ENCODE results near the gene AP3B2.

Gene AP3B2

DNA sequence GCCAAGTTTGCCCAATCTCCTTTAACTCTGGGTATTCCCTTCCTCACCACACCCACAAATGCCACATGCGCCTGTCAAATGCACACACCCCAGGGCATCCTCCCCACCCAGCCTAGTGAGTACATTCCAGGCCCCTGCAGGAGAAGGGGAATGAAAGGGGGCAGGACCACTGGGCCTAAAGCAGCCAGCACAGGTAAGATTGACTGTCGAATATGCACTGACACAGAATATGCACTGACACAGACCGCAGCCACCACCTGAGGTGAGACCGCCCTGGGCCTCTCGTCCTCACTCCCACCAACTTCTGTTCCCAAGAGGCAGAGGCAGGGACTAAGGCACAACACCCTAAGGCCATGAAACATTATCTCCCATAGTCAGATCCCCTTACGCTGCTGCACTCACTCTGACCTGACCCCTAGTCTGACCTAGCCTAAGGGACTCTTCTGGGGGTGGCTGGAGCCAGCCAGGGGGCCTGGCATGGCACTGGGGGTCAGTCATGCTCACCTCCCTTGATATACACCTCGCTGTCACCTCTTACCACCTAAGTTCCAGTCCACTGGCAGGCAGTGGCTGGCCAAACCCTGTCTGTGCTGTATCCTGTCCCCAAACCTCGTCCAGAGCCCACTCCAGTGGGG, 10.8 kb downstream of the AP3B2 start:
- DNase-seq (ENCODE audit: low read depth, low spot score), result no peak

DNA sequence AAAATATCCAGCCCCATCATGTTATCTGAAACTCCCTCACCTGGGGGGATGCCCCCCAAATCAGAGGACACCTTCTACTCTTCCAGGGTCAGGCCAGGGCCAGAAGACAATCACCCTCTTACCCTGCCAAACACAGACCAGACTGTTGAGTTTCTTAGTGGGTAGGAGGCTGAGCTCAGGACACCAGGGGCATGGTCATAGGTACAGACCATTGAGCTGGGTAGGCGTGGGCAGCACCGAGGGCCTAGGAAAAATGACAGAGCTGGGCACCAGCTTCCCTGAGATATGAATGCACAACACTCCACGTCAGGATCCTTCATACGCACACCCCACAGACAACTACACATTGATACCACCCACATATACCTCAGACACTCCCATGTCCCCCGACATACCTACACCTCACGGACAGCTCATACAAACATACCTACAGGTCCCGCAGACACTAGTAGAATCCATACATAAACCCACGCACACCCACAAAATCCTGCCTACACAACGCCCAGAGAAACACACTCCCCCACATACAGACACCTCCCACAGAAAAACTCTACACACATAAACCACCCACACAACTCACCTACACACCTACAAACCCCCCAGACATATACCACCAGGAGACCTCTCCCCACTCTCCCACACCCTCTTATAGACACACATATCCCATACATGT, 11.8 kb downstream of the AP3B2 start:
- no peak for DNase-seq (ENCODE audit: low read depth, low spot score)

- no peak for DNase-seq (ENCODE audit: low read depth, low spot score)
These were observed 17.5 kb downstream of the AP3B2 start for GRCh38 chr15:82692171-82692570.

DNA sequence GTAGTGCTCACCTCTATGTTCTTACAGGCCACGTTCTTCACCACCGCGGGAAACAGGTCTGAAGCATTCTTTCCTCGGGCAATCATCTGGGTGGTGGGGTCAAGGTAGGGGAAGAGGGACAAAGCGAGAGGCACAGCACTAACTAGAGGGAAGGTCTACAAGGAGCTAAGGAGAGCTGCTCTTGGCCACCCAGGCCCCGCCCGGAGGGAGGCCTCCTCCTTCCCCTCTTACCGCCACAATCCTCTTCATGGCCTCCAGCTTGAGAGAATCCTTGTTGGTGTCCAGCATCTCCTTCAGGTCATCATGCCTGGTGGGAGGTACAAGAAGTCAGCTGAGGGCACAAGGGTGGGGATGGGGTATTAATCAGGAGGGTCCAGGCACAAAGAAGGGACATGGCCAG, 20.5 kb downstream of the AP3B2 start:
- no peak for DNase-seq (ENCODE audit: low read depth, low spot score)

- DNase-seq (ENCODE audit: low read depth, low spot score), result no peak
These were observed 21.0 kb downstream of the AP3B2 start for GRCh38 chr15:82688691-82689090.

DNA sequence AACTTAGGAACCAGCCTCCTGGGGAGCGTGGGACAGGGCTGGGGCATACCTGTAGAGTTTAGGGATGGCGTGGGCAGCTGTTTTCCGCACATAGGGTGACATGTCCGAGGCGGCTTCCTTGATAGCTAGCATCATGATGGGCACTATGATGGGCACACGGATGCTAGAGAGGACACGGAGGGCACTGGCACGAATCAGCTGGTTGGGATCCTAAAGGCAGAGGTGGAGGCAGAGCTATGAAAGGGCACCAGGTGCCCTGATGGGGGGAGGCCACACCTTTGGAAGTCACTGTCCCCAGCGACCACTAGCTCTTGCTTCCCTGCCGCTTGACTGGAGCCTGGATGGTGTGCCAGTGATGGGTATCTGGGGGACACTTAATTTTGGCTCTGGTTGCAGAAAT, 28.3 kb downstream of the AP3B2 start:
- no peak for DNase-seq (ENCODE audit: low read depth, low spot score)

- no peak for DNase-seq (ENCODE audit: low read depth, low spot score)
These were observed 29.2 kb downstream of the AP3B2 start for GRCh38 chr15:82680200-82681102.

DNA sequence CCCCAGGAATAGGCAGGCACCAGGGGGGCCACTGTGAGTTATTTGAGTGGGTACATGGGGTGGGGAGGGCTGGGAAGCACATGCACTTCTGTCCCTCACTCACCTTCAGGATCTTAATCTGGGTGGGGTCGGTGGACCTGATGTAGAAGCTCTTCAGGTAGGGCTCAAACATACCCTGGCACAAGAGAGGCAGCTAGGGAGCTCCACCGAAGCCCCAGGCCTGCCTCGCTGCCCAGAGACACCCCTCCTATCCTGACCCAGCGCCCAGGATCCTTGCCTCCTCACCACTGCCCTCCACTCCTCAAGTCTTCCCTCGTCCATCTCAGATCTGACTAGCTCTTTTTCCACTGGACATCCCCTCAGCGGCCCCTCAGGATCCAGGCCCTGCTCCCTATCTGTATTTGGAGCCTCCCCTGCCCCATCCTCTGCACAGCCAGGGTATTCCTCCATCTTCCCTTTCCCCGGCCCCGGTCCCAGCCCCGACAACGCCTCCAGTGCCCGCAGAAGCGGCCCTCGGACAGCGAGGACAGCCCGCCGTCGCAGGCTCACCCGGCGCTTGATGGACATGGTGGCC, 30.0 kb downstream of the AP3B2 start:
- no peak for DNase-seq (ENCODE audit: low read depth, low spot score)

DNA sequence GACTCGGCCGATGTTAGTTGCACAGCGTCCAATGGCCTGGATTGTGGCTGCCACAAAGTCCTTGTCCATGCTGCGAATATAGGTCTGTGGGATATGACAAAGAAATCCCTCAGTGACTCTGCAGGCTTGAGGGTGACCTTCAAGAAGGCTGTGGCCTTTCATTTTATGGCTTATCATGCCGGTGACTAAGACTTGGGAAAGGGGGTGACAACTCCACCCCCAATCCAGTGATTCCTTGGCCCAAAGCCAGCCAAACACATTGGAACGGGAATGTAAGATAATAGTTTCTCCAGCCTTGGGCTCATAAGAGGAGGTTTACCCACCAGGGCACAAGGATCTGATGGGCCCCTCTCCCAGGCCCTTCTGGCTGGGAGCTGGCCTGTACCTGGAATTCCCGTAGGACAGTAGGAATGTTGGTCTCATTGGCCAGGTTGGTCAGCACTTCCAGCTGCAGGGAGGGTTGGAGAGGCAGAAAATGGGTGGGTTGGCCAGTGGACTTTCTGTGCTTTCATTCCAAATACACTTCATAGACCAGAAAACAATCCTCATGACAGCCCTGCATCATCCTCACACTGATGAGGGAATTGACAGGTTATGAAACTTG, 31.9 kb downstream of the AP3B2 start:
- no peak for DNase-seq (ENCODE audit: low read depth, low spot score)

GRCh38 chr15:82674873-82675272, 34.8 kb downstream of the AP3B2 start:
- DNase-seq (ENCODE audit: low read depth, low spot score), result no peak

GRCh38 chr15:82670699-82671098, 39.0 kb downstream of the AP3B2 start:
- DNase-seq (ENCODE audit: low read depth, low spot score), result no peak

- DNase-seq (ENCODE audit: low read depth, low spot score), result no peak
These were observed 43.1 kb downstream of the AP3B2 start for GRCh38 chr15:82666606-82667005.

- DNase-seq (ENCODE audit: low read depth, low spot score), result no peak
These were observed 45.7 kb downstream of the AP3B2 start for GRCh38 chr15:82664021-82664420.

DNA sequence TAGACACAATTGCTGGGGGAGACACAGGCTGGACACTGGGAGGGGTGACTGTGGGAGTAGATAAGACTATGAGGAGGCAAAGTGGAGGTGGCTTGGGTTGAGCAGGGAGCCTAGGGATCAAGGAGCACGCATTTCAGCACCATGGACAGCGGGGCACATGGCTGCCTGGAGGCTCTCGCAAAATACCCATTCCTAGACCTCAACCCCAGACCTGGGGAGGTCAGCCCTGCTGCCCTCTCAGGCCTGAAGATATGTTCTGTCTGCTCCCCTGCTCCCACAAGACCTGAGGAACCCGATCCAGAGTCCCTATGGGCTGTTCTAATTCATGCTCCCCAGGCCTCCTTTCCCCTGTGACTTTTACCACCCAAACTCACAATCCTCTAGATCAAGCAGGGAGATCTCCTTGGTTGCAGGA, 46.5 kb downstream of the AP3B2 start:
- DNase-seq (ENCODE audit: low read depth, low spot score), result no peak

DNA sequence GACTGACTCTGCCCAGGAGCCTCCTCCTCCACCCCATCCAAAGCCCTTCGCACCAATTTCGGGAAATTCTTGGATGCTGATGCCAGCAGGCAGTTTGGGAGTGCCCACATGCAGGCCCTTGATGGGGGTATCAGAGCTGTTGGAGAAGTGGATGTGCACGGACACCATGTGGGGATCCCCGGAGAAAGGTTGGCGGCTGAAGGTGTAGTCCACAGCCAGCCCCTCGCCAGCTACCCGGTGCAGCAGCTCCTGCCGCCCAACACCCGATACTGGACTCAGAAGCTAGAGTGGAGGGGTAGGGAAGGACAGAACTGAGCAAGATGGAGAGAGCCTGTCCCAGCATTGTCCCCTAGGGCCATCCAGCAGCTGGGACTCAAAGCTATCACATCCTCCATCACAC, 47.0 kb downstream of the AP3B2 start:
- no peak for DNase-seq (ENCODE audit: low read depth, low spot score)

DNA sequence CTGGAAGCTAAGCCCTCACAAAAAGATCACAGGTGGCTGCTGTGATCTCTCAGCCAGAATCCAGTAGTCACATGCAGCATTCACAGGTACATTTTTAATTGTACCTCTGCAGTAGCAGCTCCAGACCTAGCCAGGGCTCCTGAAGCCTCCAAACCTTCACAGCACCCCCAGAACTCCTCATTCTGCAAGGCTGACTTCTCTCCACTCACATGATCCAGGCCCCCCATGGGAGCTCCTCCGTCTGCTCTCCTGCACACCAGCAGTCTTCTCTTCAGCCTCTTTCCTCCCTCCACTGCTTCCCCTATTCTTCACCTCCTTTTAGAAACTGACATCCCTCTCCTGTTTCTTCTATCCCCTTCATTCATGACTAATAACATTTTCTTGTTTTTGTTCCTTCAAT, 49.3 kb downstream of the AP3B2 start:
- no peak for DNase-seq (ENCODE audit: low read depth, low spot score)

DNA sequence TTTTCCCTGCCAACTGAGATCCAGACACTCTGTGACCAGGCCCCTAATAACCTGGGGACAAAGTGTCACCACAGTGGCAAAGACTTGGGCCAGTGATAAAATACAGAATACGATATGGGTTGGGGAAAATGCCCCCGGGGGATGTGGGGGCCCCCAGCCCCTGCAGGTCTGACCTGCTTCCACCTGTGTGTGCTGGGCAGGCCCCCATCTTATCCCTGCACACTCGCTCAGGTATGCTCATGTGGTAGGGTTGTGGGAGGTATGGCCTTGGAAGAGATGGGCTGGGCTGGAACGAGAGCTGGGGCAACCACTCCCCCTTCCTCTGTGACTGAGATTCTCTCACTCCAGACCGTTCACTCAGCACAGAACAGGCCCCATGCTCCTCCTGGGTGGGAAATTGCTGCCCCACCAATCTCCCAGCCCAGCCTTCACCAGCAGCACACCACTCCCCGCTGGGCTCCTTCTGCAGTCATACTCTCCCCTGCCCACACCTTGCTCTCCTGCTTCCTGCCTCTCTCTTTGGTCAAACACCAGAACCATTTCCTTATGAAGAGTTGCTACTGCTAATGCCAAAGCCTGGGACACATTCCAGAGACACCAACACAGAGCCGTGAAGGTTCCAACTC, 52.9 kb downstream of the AP3B2 start:
- no peak for DNase-seq (ENCODE audit: low read depth, low spot score)

GRCh38 chr15:82655606-82656005, 54.1 kb downstream of the AP3B2 start:
- DNase-seq (ENCODE audit: low read depth, low spot score), result no peak

DNA sequence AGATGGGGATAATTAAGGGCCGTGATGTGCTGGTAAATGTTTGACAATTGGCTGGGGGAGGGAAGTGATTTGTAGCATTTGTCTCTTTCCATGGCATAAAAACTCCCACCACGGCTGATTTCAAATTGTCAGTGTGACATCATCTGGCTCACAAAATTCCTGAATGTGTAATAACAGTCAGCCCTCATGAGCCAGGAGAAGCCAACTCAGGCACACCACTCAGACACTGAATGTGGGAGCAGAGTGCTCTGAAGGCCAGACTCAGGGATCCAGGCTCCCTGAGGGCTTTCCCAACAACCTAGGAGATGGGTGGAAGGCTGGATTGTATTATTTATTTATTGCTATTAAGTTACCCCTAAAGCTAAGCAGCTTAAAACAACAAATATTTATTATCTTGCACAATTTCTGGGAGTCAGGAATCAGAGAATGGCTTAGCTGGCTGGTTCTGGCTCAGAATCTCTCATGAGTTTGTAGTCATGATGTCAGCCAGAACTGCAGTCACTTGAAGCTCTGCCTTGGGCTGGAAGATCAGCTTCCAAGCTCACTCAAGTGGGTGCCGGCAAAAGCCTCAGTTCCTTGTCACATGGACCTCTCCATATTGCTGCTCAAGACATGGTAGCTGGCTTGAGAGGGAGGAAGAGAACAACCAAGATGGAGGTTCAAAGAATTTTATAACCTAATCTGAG, 56.0 kb downstream of the AP3B2 start:
- DNase-seq (ENCODE audit: low read depth, low spot score), result no peak

DNA sequence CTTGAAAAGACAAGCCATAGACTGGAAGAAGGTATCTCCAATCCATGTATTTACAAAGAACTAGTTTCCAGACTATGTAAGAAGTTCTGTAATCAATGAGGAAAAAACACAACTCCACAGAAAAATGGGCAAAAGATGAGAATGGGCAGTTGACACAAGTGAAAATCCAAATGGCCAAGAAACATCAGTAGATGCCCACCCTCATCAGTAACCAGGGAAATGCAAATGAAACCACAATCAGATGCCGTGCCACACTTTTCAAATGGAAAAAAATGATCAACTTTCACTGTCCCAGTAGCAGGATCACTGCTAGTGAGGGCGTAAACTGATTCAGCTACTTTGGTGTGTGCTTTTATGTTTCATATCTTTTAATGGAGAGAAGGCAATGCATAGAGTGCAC, 58.0 kb downstream of the AP3B2 start:
- no peak for DNase-seq (ENCODE audit: low read depth, low spot score)

All from brain pericyte (primary cell).